ENCODE data around the gene LTBP2. TPM values are rescaled to one million over a fixed set of nuclear protein-coding genes. Genes with fewer than 3 reads are reported as not detected.
"Not testable (repeated sequence)": the region's sequence is repeated elsewhere in the genome, so short reads cannot be mapped to it uniquely, and the experiment has no call there.

LTBP2 gene
- total RNA-seq, 1 donor from 2014 or later = 6.8 TPM

DNA sequence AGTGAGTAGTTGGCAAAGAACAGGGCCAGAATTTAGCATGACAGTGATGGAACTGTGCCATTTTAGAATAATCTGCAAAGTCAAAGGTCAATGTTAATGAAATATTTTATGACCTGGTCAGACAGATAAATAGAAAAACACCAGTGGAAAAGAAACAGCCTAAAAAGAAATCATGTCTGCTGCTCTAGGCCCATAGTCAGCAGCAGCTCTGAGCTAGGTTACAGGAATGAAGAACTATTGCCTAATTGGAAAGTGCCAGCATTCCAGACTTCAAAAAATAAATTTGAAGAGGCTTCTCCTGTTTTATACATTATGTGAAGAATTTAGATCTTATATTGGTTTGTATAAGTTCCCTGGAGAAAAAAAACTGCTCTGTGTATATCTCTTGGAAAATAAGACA is 128.7 kb downstream of the LTBP2 start:
- DNase-seq (ENCODE audit: low spot score) = no peak

DNA sequence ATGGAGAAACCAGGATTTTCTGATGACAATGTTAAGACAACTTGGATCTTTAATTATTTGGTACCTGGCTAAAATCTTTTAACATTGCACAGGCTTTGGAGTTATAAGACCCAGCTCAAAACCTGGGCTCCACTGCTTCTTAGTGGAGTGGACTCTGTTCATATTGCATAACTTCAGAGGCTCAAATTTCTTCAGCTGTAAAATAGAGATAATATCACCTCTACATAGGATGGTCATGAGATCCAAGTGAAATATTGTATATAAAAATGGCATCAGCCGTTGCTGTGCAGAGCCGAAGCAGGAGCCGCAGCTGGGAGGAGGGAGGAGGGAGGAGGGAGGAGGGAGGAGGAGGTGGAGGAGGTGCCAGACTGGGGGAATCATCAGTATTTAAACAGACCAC is 129.5 kb downstream of the LTBP2 start:
- no peak for DNase-seq (ENCODE audit: low spot score)

DNA sequence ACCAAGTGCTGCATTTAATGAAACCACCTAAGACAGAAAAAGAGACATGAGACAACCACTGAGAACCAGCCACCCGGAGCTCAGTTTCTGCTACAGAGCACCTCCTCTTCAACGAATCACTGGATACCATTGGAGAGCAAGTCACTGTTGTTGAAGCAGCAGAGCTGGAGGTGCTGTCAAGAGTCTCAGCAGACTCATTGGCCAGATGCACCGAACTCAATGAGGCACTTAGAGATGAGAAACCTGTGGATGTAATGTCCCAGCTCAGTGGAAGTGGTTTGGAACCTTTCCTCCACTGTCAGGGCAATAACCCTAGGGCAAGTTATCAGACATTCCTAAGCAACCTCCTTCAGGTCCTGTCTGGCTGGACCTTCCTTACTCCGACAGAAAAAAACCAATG is 132.0 kb downstream of the LTBP2 start:
- no peak for DNase-seq (ENCODE audit: low spot score)

GRCh38 chr14:74478996-74479635 is 132.9 kb downstream of the LTBP2 start:
- no peak for DNase-seq (ENCODE audit: low spot score)

GRCh38 chr14:74476607-74477006 is 135.4 kb downstream of the LTBP2 start:
- no peak for DNase-seq (ENCODE audit: low spot score)

DNA sequence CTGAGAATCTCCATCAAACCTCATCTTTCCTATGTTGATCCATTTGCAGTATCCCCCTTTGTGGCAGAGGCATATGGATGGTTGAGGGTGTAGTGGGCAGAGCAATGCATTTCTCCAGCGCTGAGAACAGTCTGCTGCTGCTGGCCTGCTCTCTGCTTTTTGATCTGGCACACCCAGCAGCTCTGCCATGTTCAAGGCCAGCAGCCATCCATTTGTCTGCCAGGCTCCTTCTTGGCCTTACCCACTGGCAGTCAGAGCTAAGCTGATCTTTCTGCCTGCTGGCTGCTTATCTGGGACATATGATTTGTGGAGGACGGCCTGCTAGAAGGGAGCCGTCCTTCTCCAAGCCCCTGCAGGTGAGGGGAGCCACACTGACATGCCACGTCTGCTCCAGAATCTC is 135.9 kb downstream of the LTBP2 start:
- DNase-seq (ENCODE audit: low spot score) = no peak

DNA sequence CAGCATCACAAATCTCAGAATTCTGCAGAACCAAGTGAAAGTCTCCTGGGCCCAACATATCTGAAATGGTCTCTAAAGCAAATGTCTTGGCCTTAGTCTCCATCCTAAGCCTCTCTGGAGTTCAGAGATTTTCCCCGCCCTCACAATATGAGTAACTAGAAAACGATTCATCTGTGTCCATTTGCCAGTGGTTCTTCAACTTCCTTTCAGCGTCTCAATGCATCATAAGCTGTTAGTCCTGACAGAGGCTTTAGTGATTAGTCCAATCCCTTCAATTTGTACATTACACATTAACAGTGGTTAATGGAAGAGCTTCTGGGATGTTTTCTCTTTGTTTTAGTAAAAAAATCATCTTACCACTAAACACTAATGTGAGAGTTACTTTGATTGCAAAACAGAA is 136.4 kb downstream of the LTBP2 start:
- DNase-seq (ENCODE audit: low spot score) = no peak

DNA sequence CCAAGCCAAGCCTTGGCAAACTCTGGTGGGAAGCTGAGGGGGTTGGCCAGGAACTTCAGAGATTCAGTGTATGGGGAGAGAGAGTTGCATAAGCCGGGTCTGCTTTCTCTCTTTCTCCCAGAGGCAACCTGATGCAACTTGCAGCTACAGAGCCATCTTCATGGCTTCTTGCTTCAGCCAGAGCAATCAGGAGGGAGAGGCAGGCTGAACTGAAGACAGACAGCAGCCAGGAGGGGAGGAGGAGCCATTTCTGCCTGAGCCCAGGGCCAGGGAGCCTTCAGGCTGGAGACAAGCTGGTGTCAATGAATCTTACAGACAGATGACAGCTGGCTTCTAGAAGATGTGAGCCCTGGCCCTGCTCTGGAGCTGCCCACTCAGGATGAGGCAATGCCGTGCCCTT is 137.7 kb downstream of the LTBP2 start:
- no peak for DNase-seq (ENCODE audit: low spot score)

- DNase-seq (ENCODE audit: low spot score) = no peak
Observed at GRCh38 chr14:74472601-74473000, 139.4 kb downstream of the LTBP2 start.

- DNase-seq (ENCODE audit: low spot score) = peak; percentile 18
Observed at GRCh38 chr14:74469548-74470518, 142.2 kb downstream of the LTBP2 start.

- DNase-seq (ENCODE audit: low spot score) = no peak
Observed at GRCh38 chr14:74468513-74468912, 143.5 kb downstream of the LTBP2 start.

DNA sequence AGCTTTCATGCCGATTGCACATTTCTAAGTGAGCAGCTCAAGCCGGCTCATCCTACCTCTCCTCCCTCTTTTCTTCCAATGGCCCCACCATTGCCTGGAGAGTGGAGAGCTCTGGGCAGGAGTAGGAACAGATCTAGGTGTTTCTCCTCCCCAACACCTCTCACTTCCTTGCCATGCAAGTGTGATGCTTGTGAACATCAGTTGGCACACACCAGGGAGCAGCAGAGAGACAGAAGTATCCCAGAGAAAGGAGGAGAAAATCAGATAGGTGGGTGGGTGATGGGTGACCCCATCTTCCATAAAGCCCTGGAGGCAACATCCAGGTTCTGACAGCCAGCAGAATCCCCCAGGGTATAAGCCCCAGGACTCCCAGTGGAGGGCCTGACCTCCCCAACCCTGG is 146.7 kb downstream of the LTBP2 start:
- no peak for DNase-seq (ENCODE audit: low spot score)

DNA sequence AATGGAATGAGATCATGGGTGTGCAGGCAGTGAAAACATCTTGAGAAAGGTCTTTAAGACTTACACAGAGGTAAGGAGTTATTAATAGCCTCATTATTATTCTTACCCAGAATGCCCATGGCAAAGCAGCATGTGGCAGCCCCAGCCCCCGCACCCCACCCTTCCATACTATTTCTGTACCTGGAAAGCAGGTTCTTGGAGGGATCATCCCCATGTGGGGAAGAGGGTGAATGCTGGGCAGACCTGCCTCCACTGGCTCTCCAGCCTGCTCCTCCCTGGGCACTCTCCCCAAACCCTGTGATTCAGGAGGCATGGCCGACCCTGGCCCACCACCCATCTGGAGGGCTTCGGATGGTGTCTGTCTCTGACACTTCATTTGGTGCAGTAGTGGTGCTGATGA is 147.3 kb downstream of the LTBP2 start:
- DNase-seq (ENCODE audit: low spot score) = no peak

- DNase-seq (ENCODE audit: low spot score) = no peak
Observed at GRCh38 chr14:74463697-74464096, 148.3 kb downstream of the LTBP2 start.

- DNase-seq (ENCODE audit: low spot score) = no peak
Observed at GRCh38 chr14:74462993-74463392, 149.0 kb downstream of the LTBP2 start.

DNA sequence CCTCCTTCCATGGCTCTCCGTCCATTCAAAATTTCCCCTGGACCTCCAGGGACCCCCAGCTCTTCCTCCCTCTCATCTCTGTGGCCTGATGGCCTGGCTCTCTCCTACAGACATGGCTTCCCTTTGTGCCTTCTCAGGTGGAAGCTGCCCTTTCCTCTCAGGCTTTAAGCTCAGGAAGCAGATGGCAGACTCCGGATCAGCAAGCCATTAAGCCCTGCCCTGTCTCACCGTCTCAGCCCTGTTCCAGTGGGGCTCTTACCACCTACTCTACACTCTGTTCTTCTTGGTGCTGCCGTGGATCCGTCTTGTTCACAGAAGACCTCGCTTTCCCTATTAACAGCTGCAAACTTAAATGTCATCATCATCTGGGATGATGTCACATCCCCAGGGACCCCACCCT is 152.1 kb downstream of the LTBP2 start:
- no peak for DNase-seq (ENCODE audit: low spot score)

GRCh38 chr14:74459289-74459946 is 152.6 kb downstream of the LTBP2 start:
- peak; percentile 39 for DNase-seq (ENCODE audit: low spot score)

DNA sequence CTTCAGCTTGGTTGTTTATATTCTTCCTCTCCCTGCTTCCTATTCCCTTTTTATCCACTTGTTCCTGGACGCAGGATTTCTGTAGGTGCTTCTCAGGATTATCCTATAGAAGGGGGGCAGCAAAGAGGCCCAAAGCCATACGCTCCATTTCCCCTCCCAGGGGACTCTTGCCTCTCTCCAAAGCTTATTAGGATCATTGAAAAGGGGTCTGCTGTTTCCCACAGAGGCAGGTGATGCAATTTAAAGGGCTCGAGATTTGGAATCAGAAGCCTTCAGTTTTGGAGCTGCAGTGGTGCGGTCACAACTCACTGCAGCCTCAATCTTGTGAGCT is 154.5 kb downstream of the LTBP2 start:
- no peak for DNase-seq (ENCODE audit: low spot score)

GRCh38 chr14:74456684-74457564 is 155.1 kb downstream of the LTBP2 start:
- peak; percentile 26 for DNase-seq (ENCODE audit: low spot score)

DNA sequence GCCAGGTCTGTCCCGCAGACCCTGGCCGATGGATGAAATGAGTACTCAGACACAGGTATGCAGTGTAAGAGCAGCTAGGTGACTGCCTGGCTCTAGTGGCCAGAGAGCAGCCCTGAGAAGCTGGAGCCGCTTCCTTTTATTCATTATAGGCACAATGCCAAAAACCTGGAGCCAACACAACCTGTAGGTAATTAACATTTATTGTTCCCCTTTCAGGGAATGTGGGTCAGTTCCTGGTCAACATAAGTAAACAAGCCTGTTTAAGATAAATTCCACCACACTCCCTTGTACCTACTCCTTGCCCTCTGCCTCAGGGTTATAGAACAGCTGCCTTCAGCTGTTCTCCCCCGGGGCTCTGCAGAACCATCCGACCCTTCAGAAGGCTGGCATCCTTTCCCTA is 157.6 kb downstream of the LTBP2 start:
- DNase-seq (ENCODE audit: low spot score) = not testable (repeated sequence)
